KMS-11 (cell line): ENCODE measurements around the gene OR2AG2.

Experiments
- H2AFZ ChIP-seq: fragments of 200-600 bp; sonication (generic); 2 replicates; pipeline ENCODE4 v1.6.1; 2016; ENCODE audit warnings: antibody characterized with exemption, mixed run types, low read depth
- H3K27ac ChIP-seq: fragments of 200-600 bp; sonication (generic); 2 replicates; pipeline ENCODE4 v1.6.1; 2016; ENCODE audit warnings: mild to moderate bottlenecking, mixed run types
- H3K27me3 ChIP-seq: fragments of 200-600 bp; sonication (generic); 2 replicates; pipeline ENCODE4 v1.6.1; 2017; ENCODE audit warnings: mild to moderate bottlenecking, low read depth, mixed run types, moderate library complexity; ENCODE audit not compliant: insufficient read depth
- H3K36me3 ChIP-seq: fragments of 200-600 bp; sonication (generic); 2 replicates; pipeline ENCODE4 v1.6.1; 2017; ENCODE audit warnings: mild to moderate bottlenecking, mixed run types; ENCODE audit not compliant: insufficient read depth
- H3K4me1 ChIP-seq: fragments of 200-600 bp; sonication (generic); 2 replicates; pipeline ENCODE4 v1.6.1; 2016; ENCODE audit warnings: mild to moderate bottlenecking, low read depth, mixed run types; ENCODE audit not compliant: poor library complexity, severe bottlenecking
- H3K4me2 ChIP-seq: fragments of 200-600 bp; sonication (generic); 2 replicates; pipeline ENCODE4 v1.7.0; 2016; ENCODE audit warnings: mild to moderate bottlenecking, mixed run types
- H3K4me3 ChIP-seq: fragments of 200-600 bp; sonication (generic); IDR thresholded peaks from 2 replicates; pipeline ENCODE4 v1.6.1; 2017; ENCODE audit warnings: low read depth, low read length, mixed read lengths; ENCODE audit not compliant: insufficient read depth
- H3K79me2 ChIP-seq: fragments of 200-600 bp; sonication (generic); 2 replicates; pipeline ENCODE4 v1.6.1; 2016; ENCODE audit warnings: low read depth, mixed run types; ENCODE audit not compliant: insufficient read depth
- H3K9ac ChIP-seq: fragments of 200-600 bp; sonication (generic); 2 replicates; pipeline ENCODE4 v1.6.1; 2016; ENCODE audit warnings: mild to moderate bottlenecking, mixed run types
- H4K20me1 ChIP-seq: fragments of 200-600 bp; sonication (generic); 2 replicates; pipeline ENCODE4 v1.6.1; 2016; ENCODE audit warnings: mild to moderate bottlenecking, mixed run types; ENCODE audit not compliant: insufficient read depth
- CTCF ChIP-seq: fragments of 200-600 bp; sonication (generic); conservative IDR thresholded peaks from 2 replicates; pipeline ENCODE4 v1.6.1; 2017; ENCODE audit warnings: low read depth, mild to moderate bottlenecking, antibody characterized with exemption, low read length, moderate library complexity, mixed read lengths

The OR2AG2 gene

GRCh38 chr11:6734616-6735015 is 37.2 kb downstream of the OR2AG2 start:
- Histone ChIP-seq H3K27ac (no peak overlapping the region), H4K20me1 (no peaks in the 10 kb centered on the region), H3K4me1 (no peaks in the 10 kb centered on the region), H3K79me2 (no peaks in the 10 kb centered on the region), H3K4me2 (no peak overlapping the region), H3K9ac (no peak overlapping the region), H2AFZ (no peak overlapping the region), H3K27me3 (no peaks in the 10 kb centered on the region), H3K4me3 (no peak overlapping the region), H3K36me3 (no peaks in the 10 kb centered on the region)
- TF ChIP-seq CTCF, result no peak

GRCh38 chr11:6733326-6734275 is 38.2 kb downstream of the OR2AG2 start:
- Histone ChIP-seq H3K4me2 (no peak overlapping the region), H3K79me2 (no peaks in the 10 kb centered on the region), H2AFZ (no peak overlapping the region), H3K27me3 (no peaks in the 10 kb centered on the region), H3K9ac (no peak overlapping the region), H4K20me1 (no peaks in the 10 kb centered on the region), H3K4me1 (no peaks in the 10 kb centered on the region), H3K36me3 (no peaks in the 10 kb centered on the region), H3K27ac (no peak overlapping the region), H3K4me3 (no peak overlapping the region)
- TF ChIP-seq CTCF, result no peak

GRCh38 chr11:6727971-6728760 is 43.6 kb downstream of the OR2AG2 start:
- no peak for TF ChIP-seq CTCF
- H3K4me1 ChIP-seq, result no peaks in the 10 kb centered on the region
- no peak overlapping the region for H3K4me3 ChIP-seq
- H3K9ac ChIP-seq, result no peak overlapping the region
- no peaks in the 10 kb centered on the region for H3K79me2 ChIP-seq
- H2AFZ ChIP-seq, result no peak overlapping the region
- H4K20me1 ChIP-seq, result no peaks in the 10 kb centered on the region
- no peak overlapping the region for H3K4me2 ChIP-seq
- no peaks in the 10 kb centered on the region for H3K36me3 ChIP-seq
- no peak overlapping the region for H3K27ac ChIP-seq
- H3K27me3 ChIP-seq, result no peaks in the 10 kb centered on the region

- Histone ChIP-seq H3K27ac (no peak overlapping the region), H4K20me1 (no peaks in the 10 kb centered on the region), H3K27me3 (no peaks in the 10 kb centered on the region), H3K4me1 (no peaks in the 10 kb centered on the region), H3K36me3 (no peaks in the 10 kb centered on the region), H3K4me3 (no peak overlapping the region), H3K79me2 (no peaks in the 10 kb centered on the region), H2AFZ (no peak overlapping the region), H3K9ac (no peak overlapping the region), H3K4me2 (no peak overlapping the region)
- no peak for TF ChIP-seq CTCF
Observed at GRCh38 chr11:6725386-6725896, 46.3 kb downstream of the OR2AG2 start.
